Measurements from ENCODE around the gene DCAF12.
"Not testable (repeated sequence)": the region's sequence is repeated elsewhere in the genome, so short reads cannot be mapped to it uniquely, and the experiment has no call there.

The DCAF12 gene

GRCh38 chr9:34126207-34127034, at the start of gene DCAF12:
Gene DCAF12 (minus strand): TSS chr9:34126698. CDS start chr9:34126431, 267 bp downstream.
- peak; percentile 99 for DNase-seq (ENCODE audit: low spot score)

- no peak for DNase-seq (ENCODE audit: low spot score)
These were observed 49.6 kb upstream of the DCAF12 start for GRCh38 chr9:34176089-34176488.

GRCh38 chr9:34171753-34172535, 45.4 kb upstream of the DCAF12 start:
- no peak for DNase-seq (ENCODE audit: low spot score)

GRCh38 chr9:34170237-34170991, 43.9 kb upstream of the DCAF12 start:
- DNase-seq (ENCODE audit: low spot score) = no peak

- DNase-seq (ENCODE audit: low spot score) = no peak
These were observed 42.6 kb upstream of the DCAF12 start for GRCh38 chr9:34169125-34169524.

- no peak for DNase-seq (ENCODE audit: low spot score)
These were observed 36.9 kb upstream of the DCAF12 start for GRCh38 chr9:34163434-34163833.

GRCh38 chr9:34158362-34158869, 31.9 kb upstream of the DCAF12 start:
- no peak for DNase-seq (ENCODE audit: low spot score)

GRCh38 chr9:34157898-34158297, 31.4 kb upstream of the DCAF12 start:
- DNase-seq (ENCODE audit: low spot score) = no peak

- DNase-seq (ENCODE audit: low spot score) = no peak
These were observed 30.8 kb upstream of the DCAF12 start for GRCh38 chr9:34157318-34157717.

GRCh38 chr9:34154057-34154456, 27.6 kb upstream of the DCAF12 start:
- DNase-seq (ENCODE audit: low spot score) = no peak

- DNase-seq (ENCODE audit: low spot score) = no peak
These were observed 24.9 kb upstream of the DCAF12 start for GRCh38 chr9:34151398-34151797.

GRCh38 chr9:34145165-34145564, 18.7 kb upstream of the DCAF12 start:
- DNase-seq (ENCODE audit: low spot score) = no peak

- no peak for DNase-seq (ENCODE audit: low spot score)
These were observed 16.6 kb upstream of the DCAF12 start for GRCh38 chr9:34143116-34143515.

GRCh38 chr9:34140853-34141252, 14.4 kb upstream of the DCAF12 start:
- no peak for DNase-seq (ENCODE audit: low spot score)

- DNase-seq (ENCODE audit: low spot score) = peak; percentile 45
These were observed 13.1 kb upstream of the DCAF12 start for GRCh38 chr9:34139477-34140146.

- DNase-seq (ENCODE audit: low spot score) = not testable (repeated sequence)
These were observed 12.1 kb upstream of the DCAF12 start for GRCh38 chr9:34138644-34139043.

- no peak for DNase-seq (ENCODE audit: low spot score)
These were observed 8.0 kb upstream of the DCAF12 start for GRCh38 chr9:34134521-34134920.

GRCh38 chr9:34133436-34133949, 7.0 kb upstream of the DCAF12 start:
- DNase-seq (ENCODE audit: low spot score) = no peak

GRCh38 chr9:34131571-34131970, 5.1 kb upstream of the DCAF12 start:
- no peak for DNase-seq (ENCODE audit: low spot score)

GRCh38 chr9:34127035-34127948, 794 bp upstream of the DCAF12 start:
- peak; percentile 33 for DNase-seq (ENCODE audit: low spot score)
